GM20000 (cell line): ENCODE measurements around the gene ETV1.
A peak's percentile ranks its signal among the peaks of the same experiment; 100 is the strongest.

Experiments
- DNase-seq: peaks from one replicate; pipeline ENCODE4 v3.0.0; 2012; ENCODE audit warnings: low spot score
- TF ChIP-seq, protein P1 (sequence below): IDR thresholded peaks from 2 replicates; pipeline ENCODE4 v1.5.1; 2012; ENCODE audit warnings: mild to moderate bottlenecking, control low read depth; ENCODE audit errors: extremely low read depth, missing control alignments

Gene ETV1

DNA sequence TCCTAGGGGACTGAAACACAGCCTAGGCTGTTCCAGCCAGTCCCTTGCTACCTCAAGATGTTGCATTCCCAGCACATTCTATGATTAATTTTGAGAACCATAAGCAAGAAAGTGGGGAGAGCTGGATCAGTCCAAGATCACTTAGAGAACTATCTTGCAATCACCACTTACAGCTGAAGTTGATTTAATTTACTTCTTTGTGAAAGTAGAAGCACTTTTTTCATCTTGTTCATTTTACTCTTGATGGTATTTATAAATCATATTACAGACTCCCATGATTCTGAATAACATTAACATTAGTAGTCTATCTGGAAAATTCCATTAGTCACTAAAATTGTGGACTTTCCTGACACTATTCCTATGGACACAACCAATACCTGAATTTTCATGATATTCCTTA, 118.5 kb downstream of the ETV1 start:
- TF ChIP-seq, protein P1, sequence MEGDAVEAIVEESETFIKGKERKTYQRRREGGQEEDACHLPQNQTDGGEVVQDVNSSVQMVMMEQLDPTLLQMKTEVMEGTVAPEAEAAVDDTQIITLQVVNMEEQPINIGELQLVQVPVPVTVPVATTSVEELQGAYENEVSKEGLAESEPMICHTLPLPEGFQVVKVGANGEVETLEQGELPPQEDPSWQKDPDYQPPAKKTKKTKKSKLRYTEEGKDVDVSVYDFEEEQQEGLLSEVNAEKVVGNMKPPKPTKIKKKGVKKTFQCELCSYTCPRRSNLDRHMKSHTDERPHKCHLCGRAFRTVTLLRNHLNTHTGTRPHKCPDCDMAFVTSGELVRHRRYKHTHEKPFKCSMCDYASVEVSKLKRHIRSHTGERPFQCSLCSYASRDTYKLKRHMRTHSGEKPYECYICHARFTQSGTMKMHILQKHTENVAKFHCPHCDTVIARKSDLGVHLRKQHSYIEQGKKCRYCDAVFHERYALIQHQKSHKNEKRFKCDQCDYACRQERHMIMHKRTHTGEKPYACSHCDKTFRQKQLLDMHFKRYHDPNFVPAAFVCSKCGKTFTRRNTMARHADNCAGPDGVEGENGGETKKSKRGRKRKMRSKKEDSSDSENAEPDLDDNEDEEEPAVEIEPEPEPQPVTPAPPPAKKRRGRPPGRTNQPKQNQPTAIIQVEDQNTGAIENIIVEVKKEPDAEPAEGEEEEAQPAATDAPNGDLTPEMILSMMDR, result no peak
- no peak for DNase-seq

DNA sequence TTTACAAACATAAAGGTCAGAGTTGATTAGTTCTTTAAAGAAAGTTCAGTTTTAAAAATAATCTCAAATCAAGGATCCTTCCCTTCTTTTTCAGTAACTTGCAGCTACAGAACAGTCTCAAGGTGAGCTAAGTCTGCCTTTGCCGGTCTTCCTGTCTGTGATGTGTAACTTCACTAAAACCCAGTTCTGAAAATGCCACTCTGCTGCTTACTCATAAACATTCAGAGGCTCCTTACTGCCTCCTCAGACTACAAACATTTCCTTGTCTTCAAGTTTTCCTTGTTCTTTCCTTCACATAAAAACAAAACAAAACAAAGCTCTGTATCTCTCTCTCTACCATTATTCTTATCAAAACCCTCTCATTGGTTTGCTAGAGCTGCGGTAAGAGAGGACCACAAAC, 128.7 kb downstream of the ETV1 start:
- DNase-seq, result no peak
- TF ChIP-seq, protein P1, result no peak

DNA sequence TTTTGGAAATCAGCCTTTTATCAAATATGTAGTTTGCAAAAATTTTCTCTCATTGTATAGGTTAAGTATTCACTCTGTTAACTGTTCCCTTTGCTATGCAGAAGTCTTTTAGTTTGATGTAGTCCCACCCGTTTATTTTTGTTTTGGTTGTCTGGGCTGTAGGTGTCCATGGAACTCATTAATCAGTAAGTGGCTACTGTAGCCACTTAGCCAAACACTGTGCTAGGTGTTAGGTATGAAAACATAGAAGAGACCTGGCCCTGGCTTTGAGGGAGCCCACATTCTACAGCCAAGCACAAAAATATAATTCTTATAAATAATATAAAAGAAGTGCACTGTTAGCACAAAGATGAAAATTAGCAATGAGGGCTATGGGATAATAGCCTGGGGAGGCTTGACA, 133.5 kb downstream of the ETV1 start:
- DNase-seq, result no peak
- TF ChIP-seq, protein P1, result no peak

GRCh38 chr7:13852281-13852968, 137.0 kb downstream of the ETV1 start:
- TF ChIP-seq, protein P1, result no peak
- no peak for DNase-seq

DNA sequence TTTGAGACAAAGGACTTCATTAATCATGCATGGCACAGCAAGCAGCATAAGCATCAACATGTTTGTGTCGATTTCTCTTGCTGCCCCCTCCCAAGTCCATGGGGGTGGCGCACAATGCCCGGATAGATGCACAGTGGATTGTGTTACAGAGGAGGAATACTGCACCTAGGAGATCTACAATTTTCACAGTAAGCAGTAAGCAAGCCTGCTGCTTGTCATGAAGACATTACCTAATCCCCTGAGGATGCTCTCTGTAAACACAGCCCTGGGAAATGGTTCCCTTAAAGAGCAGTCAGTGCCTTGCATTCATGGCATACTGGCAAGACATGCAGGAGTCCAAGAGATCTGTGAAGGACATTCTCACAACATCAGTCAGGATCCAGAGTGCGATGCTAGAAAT, 137.7 kb downstream of the ETV1 start:
- no peak for DNase-seq
- TF ChIP-seq, protein P1, result no peak

- TF ChIP-seq, protein P1, result no peak
- peak; percentile 21 for DNase-seq
Observed at GRCh38 chr7:13850185-13850752, 139.2 kb downstream of the ETV1 start.

- DNase-seq, result no peak
- TF ChIP-seq, protein P1, result no peak
Observed at GRCh38 chr7:13849163-13849892, 140.1 kb downstream of the ETV1 start.
